A549 (cell line): ENCODE data around the gene ADH5. TPM values are rescaled to one million over a fixed set of nuclear protein-coding genes. Genes with fewer than 3 reads are reported as not detected.

Source experiments
- ATAC-seq, 2 experiments: fragments of 200-7000 bp in 1 of 2; fragments of >200 bp in 1 of 2; cut with Nextera tagmentation in 1 of 2; cut with Tn5 transposase in 1 of 2; 3 replicates each; pipeline versions ENCODE4 v1.8.0 to v1.9.1; 2018 to 2020; ENCODE audit warnings: mild to moderate bottlenecking in 1 of 2, moderate library complexity in 1 of 2
- CTCF ChIA-PET: fragments of 300-600 bp; sonication (Branson Sonifier 250); formaldehyde crosslinking; extraction: SDS; loops from one replicate; lab custom pipeline; 2021; ENCODE audit warnings: antibody characterized with exemption, inconsistent platforms; lab: Yijun Ruan, JAX
- POLR2A ChIA-PET: fragments of 350-600 bp; formaldehyde crosslinking; extraction: SDS; loops from one replicate; lab custom pipeline; 2021; ENCODE audit warnings: antibody characterized with exemption, inconsistent platforms; lab: Yijun Ruan, JAX
- DNase-seq, 2 experiments: peaks; one replicate each; pipeline versions ENCODE4 v3.0.0 to v3.0.0-alpha.2; 2011 to 2016; ENCODE audit warnings: low read depth in 1 of 2, low spot score in 1 of 2
- FAIRE-seq: peaks from 2 replicates; lab custom pipeline; 2011; peaks lifted over from hg19 to GRCh38; lab: Jason Lieb, UNC
- H3K27ac ChIP-seq, 2 experiments: fragments of >200 bp; sonication (Bioruptor Twin); formaldehyde crosslinking; 3 replicates each; pipeline ENCODE4 v1.5.1; 2016 to 2017
- H3K4me1 ChIP-seq: fragments of >200 bp; sonication (Bioruptor Twin); formaldehyde crosslinking; 3 replicates; pipeline ENCODE4 v1.6.1; 2016
- H3K4me2 ChIP-seq: fragments of >200 bp; sonication (Bioruptor Twin); formaldehyde crosslinking; 3 replicates; pipeline ENCODE4 v1.6.1; 2016
- H3K4me3 ChIP-seq: fragments of >200 bp; sonication (Bioruptor Twin); formaldehyde crosslinking; 3 replicates; pipeline ENCODE4 v1.5.1; 2016
- H3K9me3 ChIP-seq: fragments of >200 bp; sonication (Bioruptor Twin); formaldehyde crosslinking; 3 replicates; pipeline ENCODE4 v1.6.1; 2016
- CEBPB ChIP-seq, 2 experiments: fragments of >200 bp in 1 of 2; sonication (Bioruptor Twin) in 1 of 2; formaldehyde crosslinking in 1 of 2; IDR thresholded peaks; 2 replicates each; pipeline ENCODE4 v1.6.1; 2012 to 2016
- EHF ChIP-seq: fragments of 250-450 bp; sonication (Bioruptor Pico); IDR thresholded peaks from 2 replicates; pipeline ENCODE4 v1.5.0; 2020; ENCODE audit warnings: mild to moderate bottlenecking
- ELK1 ChIP-seq: fragments of 150-350 bp; IDR thresholded peaks from 2 replicates; pipeline ENCODE4 v1.6.1; 2014; ENCODE audit warnings: low read depth, mild to moderate bottlenecking, low read length
- FOSL2 ChIP-seq, 2 experiments: fragments of 450-650 bp in 1 of 2; fragments of >200 bp in 1 of 2; sonication (Bioruptor Twin) in 1 of 2; formaldehyde crosslinking; IDR thresholded peaks; 2 replicates each; pipeline versions ENCODE4 v1.5.0 to v1.6.1; 2016 to 2020; ENCODE audit warnings: mild to moderate bottlenecking in 1 of 2, moderate library complexity in 1 of 2
- GATA3 ChIP-seq: IDR thresholded peaks from 2 replicates; pipeline ENCODE4 v1.6.1; 2012; ENCODE audit warnings: borderline replicate concordance
- HEYL ChIP-seq: fragments of 250-450 bp; sonication (Bioruptor Pico); IDR thresholded peaks from 2 replicates; pipeline ENCODE4 v1.8.0; 2021; ENCODE audit warnings: mild to moderate bottlenecking, moderate library complexity
- HOXB13 ChIP-seq: fragments of 250-450 bp; sonication (Bioruptor Pico); IDR thresholded peaks from 2 replicates; pipeline ENCODE4 v1.5.0; 2020; ENCODE audit warnings: low read depth, mild to moderate bottlenecking, moderate library complexity
- KDM1A ChIP-seq: fragments of 200-600 bp; sonication (generic); IDR thresholded peaks from 2 replicates; pipeline ENCODE4 v1.6.1; 2016; ENCODE audit warnings: low read depth, mild to moderate bottlenecking
- KDM5A ChIP-seq: fragments of 200-600 bp; sonication (generic); IDR thresholded peaks from 2 replicates; pipeline ENCODE4 v1.6.1; 2016; ENCODE audit warnings: antibody characterized with exemption, mild to moderate bottlenecking
- MAZ ChIP-seq: fragments of 150-350 bp; IDR thresholded peaks from 2 replicates; pipeline ENCODE4 v1.6.1; 2014; ENCODE audit warnings: antibody characterized with exemption, low read depth, low read length, borderline replicate concordance
- MYC ChIP-seq: IDR thresholded peaks from 2 replicates; pipeline ENCODE4 v1.6.1; 2012; ENCODE audit warnings: mild to moderate bottlenecking, inconsistent platforms, low read length, improper control_type of control experiment, borderline replicate concordance
- PHF8 ChIP-seq: fragments of 200-600 bp; sonication (generic); IDR thresholded peaks from 2 replicates; pipeline ENCODE4 v1.6.1; 2016; ENCODE audit warnings: low read depth, mild to moderate bottlenecking, antibody characterized with exemption, moderate library complexity, borderline replicate concordance
- POLR2AphosphoS2 ChIP-seq: conservative IDR thresholded peaks from 2 replicates; pipeline ENCODE4 v1.6.1; 2012; ENCODE audit warnings: low read length, improper control_type of control experiment, inconsistent platforms
- RARB ChIP-seq: fragments of 250-450 bp; sonication (Bioruptor Pico); IDR thresholded peaks from 2 replicates; pipeline ENCODE4 v1.8.0; 2021; ENCODE audit warnings: mild to moderate bottlenecking, moderate library complexity
- RCOR1 ChIP-seq: fragments of 150-350 bp; IDR thresholded peaks from 2 replicates; pipeline ENCODE4 v1.6.1; 2014; ENCODE audit warnings: antibody characterized with exemption, low read length, low read depth
- REST ChIP-seq: fragments of 200-600 bp; sonication (generic); IDR thresholded peaks from 2 replicates; pipeline ENCODE4 v1.6.1; 2016; ENCODE audit warnings: antibody characterized with exemption, mild to moderate bottlenecking, moderate library complexity
- RFX5 ChIP-seq: fragments of 450-650 bp; IDR thresholded peaks from 2 replicates; pipeline ENCODE4 v1.7.1; 2014; ENCODE audit warnings: antibody characterized with exemption, mild to moderate bottlenecking, moderate library complexity
- TFCP2L1 ChIP-seq: fragments of 250-450 bp; sonication (Bioruptor Pico); IDR thresholded peaks from 2 replicates; pipeline ENCODE4 v1.5.0; 2021; ENCODE audit warnings: mild to moderate bottlenecking
- USF2 ChIP-seq: fragments of 450-650 bp; IDR thresholded peaks from 2 replicates; pipeline ENCODE4 v1.6.1; 2014; ENCODE audit warnings: antibody characterized with exemption
- ZNF302 ChIP-seq: fragments of 250-450 bp; sonication (Bioruptor Pico); IDR thresholded peaks from 2 replicates; pipeline ENCODE4 v1.9.0; 2021; ENCODE audit warnings: inconsistent platforms, mild to moderate bottlenecking, moderate library complexity
- WGBS: methylation state at CpG from one replicate; pipeline ENCODE4 v1.1.6; 2017; ENCODE audit errors: missing lambda C conversion rate; 5-methylcytosine and 5-hydroxymethylcytosine counted together
- polyA plus RNA-seq, 4 experiments: library from polyadenylated mRNA; depleted of rRNA in 3 of 4; stranded (reverse); fragments of >200 nt; fragmentation: RNase III in 1 of 4; extraction: RNeasy Plus Mini Kit Qiagen cat#74134 plus additional on column Dnase treatment in 1 of 4; gene quantifications; 2 replicates in 3 of 4; 3 replicates in 1 of 4; pipeline ENCODE4 v1.2.3, GENCODE V29; 2011 to 2017
- TF ChIP-seq, protein P1 (sequence below): fragments of 250-450 bp; sonication (Bioruptor Pico); IDR thresholded peaks from 2 replicates; pipeline ENCODE4 v1.5.0; 2021; ENCODE audit warnings: mild to moderate bottlenecking, moderate library complexity, borderline replicate concordance
- TF ChIP-seq, protein P2 (sequence below): IDR thresholded peaks from 2 replicates; pipeline ENCODE4 v1.6.1; 2012; ENCODE audit warnings: low read depth, borderline replicate concordance

ADH5 gene
- polyA plus RNA-seq, 2 of the 4 experiments (the other 2 are of a cell fraction): 124 to 152 TPM

DNA sequence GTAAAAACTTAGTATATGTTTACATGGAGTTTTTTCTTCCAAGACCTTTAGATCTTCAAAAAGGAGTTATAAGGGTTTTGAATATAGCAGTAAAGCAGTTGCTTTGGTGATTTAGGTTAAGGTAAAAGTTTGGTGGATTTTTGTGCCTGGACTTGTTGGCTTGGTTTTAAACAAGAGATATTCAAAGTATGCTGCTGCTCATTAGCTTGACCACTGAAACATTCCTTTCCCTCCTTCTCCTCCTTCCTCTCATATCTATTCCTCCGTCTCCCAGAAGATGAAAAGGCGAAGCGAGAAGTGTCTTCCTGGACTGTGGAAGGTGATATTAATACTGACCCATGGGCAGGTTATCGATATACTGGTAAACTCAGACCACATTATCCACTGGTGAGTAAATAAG lies 54.6 kb downstream of the ADH5 start (continued):
- TF ChIP-seq ELK1 (no peak), CEBPB (IDR thresholded peaks at IDR 0.05) (no peak)

DNA sequence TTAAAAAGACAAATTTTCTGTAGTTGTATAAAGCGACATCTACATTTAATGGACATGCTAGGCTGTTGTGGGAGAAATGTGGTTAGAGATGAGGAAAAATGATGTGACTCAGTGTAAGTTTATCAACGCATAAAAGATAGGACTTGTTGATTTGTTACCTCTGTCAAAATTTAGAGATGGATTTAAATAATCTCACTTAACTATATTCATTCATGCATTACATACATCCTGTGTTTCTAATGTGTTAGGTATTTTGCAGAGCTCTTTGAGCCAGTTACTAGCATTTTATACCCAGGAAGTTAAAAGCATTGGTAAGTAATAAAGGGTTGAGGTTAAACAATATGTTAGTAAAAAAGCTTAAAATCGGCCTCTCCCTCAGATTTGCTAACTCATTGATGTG lies 58.7 kb downstream of the ADH5 start:
- ChIA-PET POLR2A (interaction anchor here (1.2 kb wide), 1 partner anchor 35 kb away, joined by 4 read pairs; the partner anchor contains the start of gene METAP1), CTCF (interaction anchor here (1.1 to 1.7 kb wide), 2 partner anchors 26 to 35 kb away, joined by 4 to 5 read pairs; partner anchors contain the start of gene METAP1)
- no peak for TF ChIP-seq KDM1A
- TF ChIP-seq RARB (CRISPR knock-in tag): no peak
- no peak for TF ChIP-seq FOSL2 (IDR thresholded peaks at IDR 0.05)
- TF ChIP-seq FOSL2 (CRISPR knock-in tag; IDR thresholded peaks at IDR 0.05): no peak
- no peak for TF ChIP-seq KDM5A
- no peak for TF ChIP-seq HOXB13 (CRISPR knock-in tag)
- no peak for TF ChIP-seq EHF (CRISPR knock-in tag)
- TF ChIP-seq USF2: no peak
- TF ChIP-seq TFCP2L1 (CRISPR knock-in tag): no peak
- TF ChIP-seq REST: no peak
- TF ChIP-seq, protein P1, sequence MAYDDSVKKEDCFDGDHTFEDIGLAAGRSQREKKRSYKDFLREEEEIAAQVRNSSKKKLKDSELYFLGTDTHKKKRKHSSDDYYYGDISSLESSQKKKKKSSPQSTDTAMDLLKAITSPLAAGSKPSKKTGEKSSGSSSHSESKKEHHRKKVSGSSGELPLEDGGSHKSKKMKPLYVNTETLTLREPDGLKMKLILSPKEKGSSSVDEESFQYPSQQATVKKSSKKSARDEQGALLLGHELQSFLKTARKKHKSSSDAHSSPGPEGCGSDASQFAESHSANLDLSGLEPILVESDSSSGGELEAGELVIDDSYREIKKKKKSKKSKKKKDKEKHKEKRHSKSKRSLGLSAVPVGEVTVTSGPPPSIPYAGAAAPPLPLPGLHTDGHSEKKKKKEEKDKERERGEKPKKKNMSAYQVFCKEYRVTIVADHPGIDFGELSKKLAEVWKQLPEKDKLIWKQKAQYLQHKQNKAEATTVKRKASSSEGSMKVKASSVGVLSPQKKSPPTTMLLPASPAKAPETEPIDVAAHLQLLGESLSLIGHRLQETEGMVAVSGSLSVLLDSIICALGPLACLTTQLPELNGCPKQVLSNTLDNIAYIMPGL (CRISPR knock-in tag): no peak
- TF ChIP-seq RFX5: no peak
- no peak for TF ChIP-seq PHF8
- no peak for TF ChIP-seq MAZ
- TF ChIP-seq MYC: no peak
- TF ChIP-seq, protein P2, sequence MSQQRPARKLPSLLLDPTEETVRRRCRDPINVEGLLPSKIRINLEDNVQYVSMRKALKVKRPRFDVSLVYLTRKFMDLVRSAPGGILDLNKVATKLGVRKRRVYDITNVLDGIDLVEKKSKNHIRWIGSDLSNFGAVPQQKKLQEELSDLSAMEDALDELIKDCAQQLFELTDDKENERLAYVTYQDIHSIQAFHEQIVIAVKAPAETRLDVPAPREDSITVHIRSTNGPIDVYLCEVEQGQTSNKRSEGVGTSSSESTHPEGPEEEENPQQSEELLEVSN: no peak
- TF ChIP-seq RCOR1: no peak
- TF ChIP-seq ZNF302 (CRISPR knock-in tag): no peak
- no peak for TF ChIP-seq HEYL (CRISPR knock-in tag)
- TF ChIP-seq POLR2AphosphoS2: no peak
- TF ChIP-seq GATA3: no peak
- Histone ChIP-seq H3K27ac (no peak overlapping the region), H3K4me3 (no peak overlapping the region), H3K4me2 (no peak overlapping the region), H3K4me1 (peaks cover 39% of the 10 kb centered on the region), H3K9me3 (no peaks in the 10 kb centered on the region)
- DNase-seq (no peak), ATAC-seq (no peak), FAIRE-seq (no peak)
- 78% methylated on average over 3 of the region's 3 CpGs for WGBS
